Brain pericyte (primary cell): ENCODE data around the gene LHX3.
"Not testable (repeated sequence)": the region's sequence is repeated elsewhere in the genome, so short reads cannot be mapped to it uniquely, and the experiment has no call there.

Experiments used
- DNase-seq: peaks from one replicate; pipeline ENCODE4 v3.0.0-alpha.2; 2012; ENCODE audit warnings: low read depth, low spot score

The LHX3 gene

GRCh38 chr9:136154943-136155342 is 50.0 kb downstream of the LHX3 start:
- no peak for DNase-seq

GRCh38 chr9:136153381-136154065 is 51.4 kb downstream of the LHX3 start:
- DNase-seq: no peak

GRCh38 chr9:136152931-136153330 is 52.0 kb downstream of the LHX3 start:
- DNase-seq: no peak

- no peak for DNase-seq
Observed at GRCh38 chr9:136152543-136152866, 52.4 kb downstream of the LHX3 start.

GRCh38 chr9:136151848-136152542 is 52.9 kb downstream of the LHX3 start:
- DNase-seq: no peak

GRCh38 chr9:136151214-136151804 is 53.6 kb downstream of the LHX3 start:
- DNase-seq: no peak

GRCh38 chr9:136150664-136151213 is 54.2 kb downstream of the LHX3 start:
- DNase-seq: not testable (repeated sequence)

GRCh38 chr9:136149853-136150252 is 55.1 kb downstream of the LHX3 start:
- DNase-seq: no peak

- no peak for DNase-seq
Observed at GRCh38 chr9:136149337-136149736, 55.6 kb downstream of the LHX3 start.

- no peak for DNase-seq
Observed at GRCh38 chr9:136148766-136149165, 56.2 kb downstream of the LHX3 start.

GRCh38 chr9:136147890-136148714 is 56.8 kb downstream of the LHX3 start:
- no peak for DNase-seq

GRCh38 chr9:136147038-136147889 is 57.7 kb downstream of the LHX3 start:
- no peak for DNase-seq
